ENCODE results near the gene ELANE.

DNA sequence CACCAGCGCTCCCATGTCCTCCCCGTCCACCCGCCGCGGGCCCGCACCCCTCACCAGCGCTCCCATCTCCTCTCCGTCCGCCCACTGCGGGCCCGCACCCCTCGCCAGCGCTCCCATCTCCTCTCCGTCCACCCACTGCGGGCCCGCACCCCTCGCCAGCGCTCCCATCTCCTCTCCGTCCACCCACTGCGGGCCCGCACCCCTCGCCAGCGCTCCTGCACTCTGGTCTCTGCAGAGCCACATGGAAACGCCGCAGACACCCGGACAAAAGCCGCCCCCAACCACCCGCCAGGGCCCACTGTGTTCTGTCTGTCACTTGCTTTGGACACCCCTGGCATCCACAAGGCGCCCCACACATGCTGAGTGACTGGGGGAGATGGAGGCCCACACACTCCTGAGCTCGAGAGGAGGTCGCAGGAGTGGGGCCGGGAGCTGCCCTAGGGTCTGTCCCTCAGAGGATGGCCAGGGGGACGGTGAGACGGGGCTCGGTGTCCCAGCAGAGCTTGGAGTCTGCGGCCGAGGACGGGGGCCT is 14.7 kb downstream of the ELANE start:
- TF ChIP-seq CTCF (conservative IDR thresholded peaks at IDR 0.05; ENCODE audit: low read length): no peak
- TF ChIP-seq EZH2phosphoT487 (IDR thresholded peaks at IDR 0.05; ENCODE audit: borderline replicate concordance, low read depth, low read length): no peak

Data from OCI-LY7 (cell line).